Loucy (cell line): ENCODE data around the gene OTP.

Experiments
- H2AFZ ChIP-seq: fragments of 200-600 bp; sonication (generic); 2 replicates; pipeline ENCODE4 v1.6.0; 2016; ENCODE audit warnings: antibody characterized with exemption, mild to moderate bottlenecking, low read length, moderate library complexity
- H3F3A ChIP-seq: fragments of 200-600 bp; 2 replicates; pipeline ENCODE4 v1.6.0; 2016; ENCODE audit warnings: antibody characterized with exemption, low read depth, mild to moderate bottlenecking
- H3K27me3 ChIP-seq: fragments of 200-600 bp; sonication (generic); 2 replicates; pipeline ENCODE4 v1.6.1; 2014; ENCODE audit warnings: low read length, mild to moderate bottlenecking; ENCODE audit not compliant: insufficient read depth, poor library complexity, severe bottlenecking
- H3K36me3 ChIP-seq: fragments of 200-600 bp; sonication (generic); 2 replicates; pipeline ENCODE4 v1.6.1; 2016; ENCODE audit warnings: low read length; ENCODE audit not compliant: insufficient read depth
- H3K4me1 ChIP-seq: fragments of 200-600 bp; sonication (generic); 2 replicates; pipeline ENCODE4 v1.5.1; 2014; ENCODE audit warnings: low read length, mild to moderate bottlenecking; ENCODE audit not compliant: insufficient read depth, poor library complexity, severe bottlenecking
- H3K4me2 ChIP-seq: fragments of 200-600 bp; sonication (generic); 2 replicates; pipeline ENCODE4 v1.6.0; 2014; ENCODE audit warnings: antibody characterized with exemption, low read length, low read depth, mild to moderate bottlenecking; ENCODE audit not compliant: poor library complexity, severe bottlenecking
- H3K4me3 ChIP-seq: fragments of 200-600 bp; sonication (generic); 2 replicates; pipeline ENCODE4 v1.5.1; 2014; ENCODE audit warnings: low read length, mild to moderate bottlenecking, mixed read lengths; ENCODE audit not compliant: poor library complexity, severe bottlenecking
- H3K79me2 ChIP-seq: fragments of 200-600 bp; sonication (generic); 2 replicates; pipeline ENCODE4 v1.6.1; 2014; ENCODE audit warnings: low read length; ENCODE audit not compliant: insufficient read depth
- H3K9ac ChIP-seq: fragments of 200-600 bp; sonication (generic); 2 replicates; pipeline ENCODE4 v1.6.0; 2014; ENCODE audit warnings: mild to moderate bottlenecking, low read depth, low read length, moderate library complexity; ENCODE audit not compliant: poor library complexity, severe bottlenecking
- H3K9me2 ChIP-seq: fragments of 200-600 bp; sonication (generic); replicated peaks from 2 replicates; pipeline ENCODE4 v1.6.1; 2016; ENCODE audit warnings: low read depth, low read length, mixed read lengths
- H3K9me3 ChIP-seq: fragments of 200-600 bp; sonication (generic); 2 replicates; pipeline ENCODE4 v1.6.1; 2014; ENCODE audit warnings: mild to moderate bottlenecking, antibody characterized with exemption, low read length, low read depth; ENCODE audit not compliant: insufficient read depth
- H4K20me1 ChIP-seq: fragments of 200-600 bp; sonication (generic); 2 replicates; pipeline ENCODE4 v1.6.0; 2014; ENCODE audit warnings: antibody characterized with exemption, low read length, mild to moderate bottlenecking; ENCODE audit not compliant: insufficient read depth, poor library complexity, severe bottlenecking
- EZH2phosphoT487 ChIP-seq: fragments of 200-600 bp; IDR thresholded peaks from 2 replicates; pipeline ENCODE4 v1.6.1; 2018; ENCODE audit warnings: antibody characterized with exemption, mild to moderate bottlenecking, moderate library complexity, borderline replicate concordance
- TF ChIP-seq, protein P1 (sequence below): fragments of 200-600 bp; sonication (generic); conservative IDR thresholded peaks from 2 replicates; pipeline ENCODE4 v1.5.1; 2014; ENCODE audit warnings: mild to moderate bottlenecking, antibody characterized with exemption, low read length

Gene OTP

DNA sequence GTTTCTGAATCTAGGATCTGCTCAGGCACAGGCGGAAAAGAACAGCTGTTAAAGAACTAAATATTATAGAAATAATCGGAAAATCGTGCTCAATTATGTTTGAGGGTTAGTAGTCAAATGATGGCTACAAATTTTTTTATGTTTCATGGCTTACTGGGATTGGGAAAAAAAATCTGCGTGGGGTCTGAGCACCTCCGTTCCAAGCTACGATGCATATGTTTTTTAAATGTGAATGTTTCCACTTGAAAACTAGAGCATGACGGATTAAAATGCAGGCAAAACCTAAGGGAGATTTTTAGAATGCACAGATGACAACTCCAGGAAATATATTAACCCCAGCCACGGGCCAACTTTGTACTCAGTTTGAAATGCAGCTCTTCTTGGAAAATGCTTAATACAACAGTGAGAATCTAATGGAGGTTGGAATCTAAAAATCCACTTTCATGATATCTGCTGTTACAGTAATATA, 5.3 kb downstream of the OTP start:
- Histone ChIP-seq H3K9me3 (no peaks in the 10 kb centered on the region), H3K27me3 (no peaks in the 10 kb centered on the region), H3K4me1 (no peaks in the 10 kb centered on the region), H3K4me2 (no peak overlapping the region), H3K9ac (no peak overlapping the region), H3K79me2 (no peaks in the 10 kb centered on the region), H3K4me3 (no peak overlapping the region), H3K9me2 (no peaks in the 10 kb centered on the region), H2AFZ (no peak overlapping the region), H4K20me1 (no peaks in the 10 kb centered on the region), H3K36me3 (no peaks in the 10 kb centered on the region), H3F3A (no peaks in the 10 kb centered on the region)
- TF ChIP-seq, protein P1, sequence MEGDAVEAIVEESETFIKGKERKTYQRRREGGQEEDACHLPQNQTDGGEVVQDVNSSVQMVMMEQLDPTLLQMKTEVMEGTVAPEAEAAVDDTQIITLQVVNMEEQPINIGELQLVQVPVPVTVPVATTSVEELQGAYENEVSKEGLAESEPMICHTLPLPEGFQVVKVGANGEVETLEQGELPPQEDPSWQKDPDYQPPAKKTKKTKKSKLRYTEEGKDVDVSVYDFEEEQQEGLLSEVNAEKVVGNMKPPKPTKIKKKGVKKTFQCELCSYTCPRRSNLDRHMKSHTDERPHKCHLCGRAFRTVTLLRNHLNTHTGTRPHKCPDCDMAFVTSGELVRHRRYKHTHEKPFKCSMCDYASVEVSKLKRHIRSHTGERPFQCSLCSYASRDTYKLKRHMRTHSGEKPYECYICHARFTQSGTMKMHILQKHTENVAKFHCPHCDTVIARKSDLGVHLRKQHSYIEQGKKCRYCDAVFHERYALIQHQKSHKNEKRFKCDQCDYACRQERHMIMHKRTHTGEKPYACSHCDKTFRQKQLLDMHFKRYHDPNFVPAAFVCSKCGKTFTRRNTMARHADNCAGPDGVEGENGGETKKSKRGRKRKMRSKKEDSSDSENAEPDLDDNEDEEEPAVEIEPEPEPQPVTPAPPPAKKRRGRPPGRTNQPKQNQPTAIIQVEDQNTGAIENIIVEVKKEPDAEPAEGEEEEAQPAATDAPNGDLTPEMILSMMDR = no peak
- TF ChIP-seq EZH2phosphoT487 = no peak

- Histone ChIP-seq H3K4me1 (no peaks in the 10 kb centered on the region), H3K4me2 (no peak overlapping the region)
- TF ChIP-seq, protein P1 = no peak
- no peak for TF ChIP-seq EZH2phosphoT487
Measured at GRCh38 chr5:77632526-77633206, 5.8 kb downstream of the OTP start.

GRCh38 chr5:77630114-77630680, 8.3 kb downstream of the OTP start:
- H3K4me3 ChIP-seq = no peak overlapping the region
- no peaks in the 10 kb centered on the region for H3K36me3 ChIP-seq
- no peaks in the 10 kb centered on the region for H3K27me3 ChIP-seq
- H3K4me2 ChIP-seq = no peak overlapping the region
- H3K9ac ChIP-seq = no peak overlapping the region
- H3K9me2 ChIP-seq = no peaks in the 10 kb centered on the region
- H3F3A ChIP-seq = no peaks in the 10 kb centered on the region
- no peaks in the 10 kb centered on the region for H3K4me1 ChIP-seq
- no peaks in the 10 kb centered on the region for H4K20me1 ChIP-seq
- H3K79me2 ChIP-seq = no peaks in the 10 kb centered on the region
- no peak for TF ChIP-seq EZH2phosphoT487
- TF ChIP-seq, protein P1 = no peak
- H2AFZ ChIP-seq = no peak overlapping the region
- no peaks in the 10 kb centered on the region for H3K9me3 ChIP-seq

More at GRCh38 chr5:77632526-77633206, 5.8 kb downstream of the OTP start:
- Histone ChIP-seq H3K9me3 (no peaks in the 10 kb centered on the region), H3K27me3 (no peaks in the 10 kb centered on the region), H4K20me1 (no peaks in the 10 kb centered on the region), H3K79me2 (no peaks in the 10 kb centered on the region), H3K9me2 (no peaks in the 10 kb centered on the region), H3K36me3 (no peaks in the 10 kb centered on the region), H2AFZ (no peak overlapping the region), H3K4me3 (no peak overlapping the region), H3K9ac (no peak overlapping the region), H3F3A (no peaks in the 10 kb centered on the region)
